Erythroblast (primary cell): ENCODE data around the gene SYNM.
"Not testable (repeated sequence)": the region's sequence is repeated elsewhere in the genome, so short reads cannot be mapped to it uniquely, and the experiment has no call there.

Experiments used
- DNase-seq, 2 experiments: peaks; one replicate each; lab custom pipeline; 2025; lab: John Stamatoyannopoulos, UW
- GATA1 ChIP-seq: IDR thresholded peaks from 2 replicates; pipeline ENCODE4 v1.6.1; 2011; ENCODE audit warnings: low read depth, mild to moderate bottlenecking, control low read depth, low read length, moderate library complexity
- POLR2A ChIP-seq: IDR thresholded peaks from 2 replicates; pipeline ENCODE4 v1.6.1; 2011; ENCODE audit warnings: mild to moderate bottlenecking, low read length

Gene SYNM

DNA sequence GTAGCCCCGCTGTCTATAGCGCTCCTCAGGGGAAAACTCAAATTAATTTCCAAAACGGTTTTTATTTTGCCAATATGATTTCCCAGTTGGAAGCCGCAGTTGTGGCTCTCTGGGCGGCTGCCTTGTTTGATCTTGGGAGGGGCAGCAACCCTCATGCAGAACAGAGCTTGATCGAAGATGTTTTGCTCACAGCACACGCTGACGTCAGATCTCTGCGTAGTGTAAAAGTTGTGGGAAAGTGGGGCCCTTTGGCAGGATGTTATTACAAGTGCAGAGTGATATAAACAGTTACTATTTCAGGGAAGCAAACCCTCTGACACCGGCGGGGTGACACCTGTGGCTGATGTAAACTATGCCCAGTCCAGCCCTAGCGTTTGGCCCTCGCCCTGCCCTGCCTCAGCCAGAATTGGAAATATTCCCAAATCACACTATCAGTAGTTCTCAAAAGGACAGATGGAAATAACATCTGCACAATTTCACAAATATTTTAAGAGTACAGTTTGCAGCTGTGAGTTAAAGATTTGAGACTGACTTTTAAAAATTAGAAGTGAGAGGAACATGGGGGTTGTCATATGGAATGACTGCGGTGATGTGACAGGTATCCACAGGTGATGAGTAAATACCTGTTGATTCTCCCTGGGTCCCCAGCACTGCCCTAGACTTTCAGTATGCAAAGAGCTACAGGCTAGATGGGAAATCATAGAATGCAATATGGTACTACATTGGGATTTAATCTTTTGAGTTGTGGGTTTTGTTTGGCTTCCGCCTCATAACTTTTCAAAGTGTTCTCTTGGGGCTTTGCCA is 1.7 kb downstream of the SYNM start:
- TF ChIP-seq GATA1 (no peak), POLR2A (no peak)
- DNase-seq: no peak

DNA sequence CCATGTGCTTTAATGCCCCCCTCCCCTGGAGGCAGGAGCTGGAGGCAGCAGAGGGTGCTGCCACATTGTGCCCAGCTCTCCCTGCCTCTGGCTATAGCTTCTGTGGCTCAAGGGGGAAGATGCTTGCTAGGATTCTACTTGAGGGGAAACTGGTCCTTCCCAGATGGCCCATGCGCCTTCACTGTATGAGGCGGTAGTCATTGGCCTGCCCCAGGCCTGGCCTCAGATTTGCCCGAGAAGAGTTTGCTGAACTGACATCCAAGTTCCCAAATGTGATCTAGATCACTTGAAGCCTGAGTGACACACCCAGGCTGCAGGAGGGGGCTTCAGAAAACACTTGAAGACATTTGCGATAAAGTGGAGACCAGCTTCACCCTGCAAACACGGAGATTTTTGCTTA is 4.1 kb downstream of the SYNM start:
- no peak for DNase-seq
- no peak for TF ChIP-seq POLR2A
- TF ChIP-seq GATA1: no peak

DNA sequence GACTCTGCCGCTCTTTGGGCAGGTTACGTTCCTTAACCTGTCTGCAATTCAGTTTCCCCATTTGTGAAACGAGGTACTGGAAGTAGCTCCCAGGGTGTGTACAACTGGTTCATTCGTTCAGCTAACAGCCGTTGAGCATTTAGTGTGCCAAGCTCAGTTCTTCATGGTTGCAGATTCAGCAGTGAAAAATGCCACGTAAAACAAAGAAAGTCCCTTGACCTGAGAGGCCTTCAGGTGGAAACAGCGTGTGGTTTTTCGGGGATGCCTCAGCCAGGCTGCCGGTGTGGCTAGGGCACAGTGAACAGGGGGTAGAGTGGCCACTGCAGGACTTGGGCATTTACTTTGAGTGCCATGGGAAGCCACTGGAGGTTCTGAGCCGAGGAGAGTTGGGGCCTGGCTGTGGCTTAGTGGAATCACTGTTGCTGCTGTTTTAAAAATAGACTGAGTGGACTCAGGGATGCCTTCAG is 4.7 kb downstream of the SYNM start:
- no peak for DNase-seq
- TF ChIP-seq GATA1 (no peak), POLR2A (no peak)

DNA sequence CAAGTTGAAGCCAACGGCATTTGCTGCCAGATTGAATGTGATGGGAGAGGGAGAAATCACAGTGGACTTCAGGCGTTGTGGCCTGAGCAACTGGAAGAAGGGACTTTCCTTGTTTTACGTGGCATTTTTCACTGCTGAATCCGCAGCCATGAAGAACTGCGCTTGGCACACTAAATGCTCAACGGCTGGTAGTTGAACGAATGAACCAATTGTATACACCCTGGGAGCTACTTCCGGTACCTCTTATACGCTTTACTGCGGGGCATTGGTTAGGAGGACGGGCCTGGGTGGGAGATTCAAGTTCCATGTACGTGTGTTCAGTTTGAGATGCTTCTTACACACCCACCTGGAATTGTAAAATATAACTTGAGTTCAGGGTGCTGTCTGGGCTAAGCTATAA is 5.2 kb downstream of the SYNM start:
- DNase-seq: no peak
- TF ChIP-seq GATA1: no peak

DNA sequence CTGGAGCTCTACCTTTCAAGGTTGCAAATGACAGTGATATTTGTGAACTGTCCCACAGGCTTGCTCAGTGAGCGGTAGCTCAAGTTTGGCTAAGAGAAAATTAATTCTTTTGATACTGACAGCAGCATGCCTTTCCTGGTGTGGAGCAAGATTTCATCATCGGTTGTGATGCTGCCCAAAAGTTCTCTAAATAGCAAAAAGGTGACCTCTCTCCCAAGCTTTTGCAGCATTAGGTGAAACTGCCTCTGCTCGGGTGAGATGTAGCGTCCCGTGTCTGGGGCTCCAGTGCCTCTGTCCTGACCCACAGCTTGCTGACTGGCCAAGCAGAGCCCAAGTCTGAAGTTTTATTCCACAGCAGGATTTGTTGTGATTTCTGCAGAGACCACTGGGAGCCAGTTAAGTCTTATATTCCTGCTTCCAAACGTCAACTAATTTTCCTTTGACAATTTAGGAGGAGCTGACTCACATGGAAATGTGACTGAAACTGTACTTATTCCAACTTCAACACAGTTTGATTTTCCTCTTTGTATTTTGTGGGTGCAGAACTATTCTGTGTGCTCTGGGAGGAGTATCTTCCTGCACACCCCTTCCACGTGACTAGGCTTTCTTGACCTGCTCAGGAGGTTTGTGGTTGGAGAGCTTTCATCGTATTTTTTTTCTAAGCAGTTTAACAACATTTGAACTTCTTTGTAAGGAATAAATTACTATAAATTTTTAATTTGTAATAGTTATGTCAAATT is 5.9 kb downstream of the SYNM start:
- no peak for TF ChIP-seq GATA1
- no peak for TF ChIP-seq POLR2A
- DNase-seq: no peak

DNA sequence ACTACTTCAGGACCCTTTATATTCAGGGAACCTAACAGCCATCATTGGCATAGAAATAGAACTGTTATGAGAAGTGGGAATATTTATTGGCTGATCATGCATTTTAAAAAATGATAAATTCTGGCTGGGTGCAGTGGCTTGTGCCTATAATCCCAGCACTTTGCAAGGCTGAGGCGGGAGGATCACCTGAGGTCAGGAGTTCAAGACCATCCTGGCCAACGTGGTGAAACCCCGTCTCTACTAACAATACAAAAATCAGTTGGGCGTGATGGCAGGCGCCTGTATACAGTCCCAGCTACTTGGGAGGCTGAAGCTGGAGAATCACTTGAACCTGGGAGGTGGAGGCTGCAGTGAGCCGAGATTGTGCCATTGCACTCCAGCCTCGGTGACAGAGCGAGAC is 6.8 kb downstream of the SYNM start:
- not testable (repeated sequence) for DNase-seq

DNA sequence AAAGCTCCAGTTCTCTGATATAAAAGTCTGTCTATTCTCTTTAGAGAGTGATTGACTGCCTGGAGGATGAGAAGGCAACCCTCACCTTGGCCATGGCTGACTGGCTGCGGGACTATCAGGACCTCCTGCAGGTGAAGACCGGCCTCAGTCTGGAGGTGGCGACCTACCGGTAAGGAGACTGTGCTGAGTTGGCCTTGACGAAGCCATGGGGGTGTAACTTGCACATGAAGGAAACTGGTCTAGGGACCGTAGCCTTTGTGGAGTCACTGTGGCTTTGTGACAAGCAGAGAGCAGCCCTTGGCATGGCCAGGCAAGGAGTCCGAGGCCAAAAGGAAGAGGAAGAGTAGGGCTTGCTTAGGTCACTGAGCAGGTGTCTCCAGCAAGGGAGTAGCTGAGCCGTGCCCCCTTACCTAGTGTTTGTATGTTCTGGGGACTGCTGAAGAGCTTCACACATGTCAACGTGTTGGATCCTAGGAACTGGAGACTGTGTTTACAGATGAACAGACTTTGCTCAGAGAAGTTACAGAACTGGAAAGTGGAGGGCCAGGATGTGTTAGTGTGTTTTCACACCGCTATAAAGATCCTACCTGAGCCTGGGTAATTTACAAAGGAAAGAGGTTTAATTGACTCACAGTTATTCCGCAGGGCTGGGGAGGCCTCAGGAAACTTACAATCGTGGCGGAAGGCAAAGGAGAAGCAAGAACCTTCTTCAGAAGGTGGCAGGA is 8.8 kb downstream of the SYNM start:
- TF ChIP-seq POLR2A (no peak), GATA1 (no peak)

DNA sequence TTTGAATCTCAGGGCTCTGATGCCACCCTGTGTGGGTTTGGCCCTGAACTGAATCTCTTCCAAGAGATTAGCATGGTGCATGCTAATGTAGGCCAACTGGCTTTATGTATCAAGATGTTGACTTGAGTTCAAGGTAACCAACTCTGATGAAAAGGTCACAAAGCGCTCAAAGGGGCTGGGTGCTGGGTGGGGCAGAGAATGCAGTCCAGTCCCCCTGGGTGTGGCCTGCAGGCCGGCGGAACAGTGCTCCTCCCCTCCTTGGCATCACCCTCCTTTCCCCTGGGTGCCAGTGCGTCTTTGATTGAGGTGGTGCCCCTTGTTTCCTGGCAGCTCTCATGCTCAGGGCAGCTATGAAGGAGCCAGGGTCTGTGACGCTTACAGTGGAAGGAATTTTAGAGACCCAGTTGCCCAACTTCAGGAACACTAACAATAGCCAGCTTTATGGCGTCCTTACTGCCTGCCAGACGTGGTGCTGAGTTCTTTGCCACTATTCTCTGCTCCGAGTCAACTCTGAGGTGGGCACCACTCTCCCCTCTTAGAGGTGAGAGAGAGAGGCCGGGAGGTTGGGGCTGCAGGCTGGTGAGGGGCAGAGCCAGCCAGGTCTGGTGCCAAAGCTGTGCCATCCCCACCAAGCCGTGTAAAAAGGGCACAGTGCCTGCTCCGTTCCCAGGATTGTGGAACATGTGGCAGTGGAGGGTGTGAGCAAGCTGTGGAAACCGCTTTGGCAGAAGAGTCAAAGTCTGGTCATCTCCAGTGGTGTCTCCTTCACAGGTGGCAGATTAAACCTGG is 9.8 kb downstream of the SYNM start:
- TF ChIP-seq POLR2A (no peak), GATA1 (no peak)
- DNase-seq: no peak

More for the DNA sequence above, 8.8 kb downstream of the SYNM start:
- no peak for DNase-seq

DNA sequence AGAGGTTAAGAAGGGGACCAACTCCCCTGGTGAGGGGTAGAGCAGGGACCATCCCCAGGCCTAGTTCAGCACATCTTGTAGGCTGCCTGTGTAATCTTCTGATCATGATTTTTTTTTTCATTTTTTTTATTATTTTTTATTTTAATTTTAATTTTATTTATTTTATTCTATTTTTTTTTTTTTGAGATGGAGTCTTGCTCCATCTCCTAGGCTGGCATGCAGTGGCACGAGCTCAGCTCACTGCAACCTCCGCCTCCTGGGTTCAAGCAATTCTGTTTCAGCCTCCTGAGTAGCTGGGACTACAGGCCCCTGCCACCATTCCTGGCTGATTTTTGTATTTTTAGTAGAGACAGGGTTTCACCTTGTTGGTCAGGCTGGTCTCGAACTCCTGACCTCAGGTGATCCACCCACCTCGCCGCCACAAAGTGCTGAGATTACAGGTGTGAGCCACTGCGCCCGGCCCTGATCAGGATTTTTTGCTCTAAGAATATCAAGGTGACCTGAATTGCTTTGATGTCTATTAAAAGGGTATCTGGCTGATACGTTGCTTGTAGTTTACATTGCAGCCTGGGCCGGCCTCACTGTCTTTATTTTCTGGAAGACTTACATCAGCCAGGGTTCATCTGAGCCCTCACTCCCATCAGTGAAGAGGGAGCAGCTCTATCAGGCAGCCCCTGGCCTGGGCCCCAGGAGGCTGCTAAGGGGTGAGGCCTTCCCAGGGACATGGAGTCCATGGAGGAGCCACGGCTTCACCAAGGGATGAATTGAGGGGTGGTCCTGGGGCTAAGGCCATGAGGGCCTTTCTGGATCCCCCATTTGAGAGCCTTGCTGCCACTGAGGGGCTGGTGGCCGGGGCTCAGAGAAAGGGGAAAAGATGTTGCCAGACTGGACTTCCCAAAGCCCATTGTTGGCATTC is 10.7 kb downstream of the SYNM start:
- no peak for DNase-seq
- TF ChIP-seq GATA1 (no peak), POLR2A (no peak)

DNA sequence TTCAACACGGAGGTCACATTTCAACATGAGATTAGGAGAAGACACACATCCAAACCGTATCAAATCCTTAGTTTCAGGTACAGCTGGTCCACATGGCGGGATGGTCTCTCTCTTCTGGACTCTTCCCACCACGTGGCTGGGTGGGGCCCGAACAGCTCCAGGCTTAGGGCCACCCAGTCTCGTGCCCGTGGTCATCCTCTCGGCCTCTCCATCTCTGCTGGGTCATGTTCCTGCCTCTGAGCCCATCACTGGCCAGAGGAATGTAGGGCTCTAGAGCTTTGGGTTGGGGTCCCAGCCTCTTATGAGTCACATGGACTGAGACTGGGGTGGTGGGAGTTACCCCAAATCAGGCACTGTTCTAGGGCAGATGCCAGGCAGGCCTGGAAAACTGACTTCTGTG is 12.2 kb downstream of the SYNM start:
- DNase-seq: no peak
- TF ChIP-seq GATA1 (no peak), POLR2A (no peak)

DNA sequence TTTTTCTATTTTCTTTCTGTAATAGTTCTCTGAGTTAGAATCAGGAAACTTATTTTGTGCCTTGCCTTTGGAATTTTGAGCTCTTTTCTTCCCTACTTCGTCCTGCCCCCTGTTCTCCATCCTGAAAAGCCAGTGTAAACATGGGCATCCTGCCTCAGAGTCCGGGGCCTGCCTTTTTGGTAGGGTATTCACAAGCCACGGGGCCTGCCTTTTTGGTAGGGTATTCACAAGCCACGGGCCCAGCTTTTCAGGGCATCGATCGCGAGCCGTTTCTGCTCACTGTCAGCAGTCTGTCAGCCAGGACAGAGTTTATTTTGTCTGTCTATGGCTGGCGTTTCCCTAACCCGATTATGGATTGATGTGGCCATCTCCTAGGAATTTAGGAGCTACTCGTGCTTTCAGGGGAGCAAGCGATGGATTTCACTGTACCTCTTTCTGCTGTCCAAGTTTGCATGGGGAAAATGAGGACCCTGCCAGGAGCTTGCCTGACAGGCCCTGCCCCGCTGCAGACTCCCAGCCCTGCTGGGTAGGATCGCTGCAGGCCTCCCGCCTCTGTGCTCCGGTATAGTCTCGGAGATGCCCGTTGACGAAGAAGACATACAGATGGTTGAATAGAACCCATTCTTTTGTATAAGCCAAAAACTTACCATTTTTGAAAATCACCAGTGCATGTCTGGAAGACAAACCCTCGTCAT is 12.8 kb downstream of the SYNM start:
- TF ChIP-seq GATA1: no peak
- TF ChIP-seq POLR2A: no peak
- DNase-seq: no peak

DNA sequence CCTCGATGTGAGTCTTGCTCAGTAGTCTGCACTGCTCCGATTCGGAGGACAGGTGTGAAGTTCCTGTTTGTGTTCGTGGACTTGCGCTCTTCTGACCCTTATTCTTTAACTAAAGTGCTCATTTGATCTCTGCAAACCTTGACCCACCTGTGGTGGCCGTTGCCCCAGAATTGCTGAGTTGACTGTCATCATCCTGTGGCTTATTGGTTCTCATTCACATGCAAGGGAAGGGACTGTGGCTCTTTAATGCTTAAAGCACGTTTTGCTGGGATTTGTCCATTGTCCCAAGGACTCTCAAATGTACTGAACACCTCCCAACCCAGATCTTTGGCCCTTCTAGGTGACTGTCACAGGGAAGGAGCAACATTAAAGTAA is 13.4 kb downstream of the SYNM start:
- no peak for DNase-seq
- no peak for TF ChIP-seq POLR2A
- no peak for TF ChIP-seq GATA1
